ENCODE measurements around the gene CD244.

The CD244 gene

GRCh38 chr1:160800142-160800541 is 62.5 kb downstream of the CD244 start:
- no peak overlapping the region for H3K18ac ChIP-seq (ENCODE audit: low read depth in 1 of 2, low read length in 2 of 2)
- H3K4me3 ChIP-seq (ENCODE audit: insufficient read depth in 1 of 2, low read depth in 1 of 2, low read length in 2 of 2): no peak overlapping the region
- no peak overlapping the region for H3K14ac ChIP-seq (ENCODE audit: low read length in 2 of 2)
- H2BK5ac ChIP-seq (ENCODE audit: low read depth, low read length, poor library complexity, severe bottlenecking): no peak overlapping the region
- no peak overlapping the region for H3K23ac ChIP-seq (ENCODE audit: low read length in 2 of 2)
- H3K9me3 ChIP-seq (ENCODE audit: control insufficient read depth, low read length): no peaks in the 10 kb centered on the region
- DNase-seq: no peak
- H3K4me1 ChIP-seq (ENCODE audit: control insufficient read depth, insufficient read depth, low read depth, low read length): no peaks in the 10 kb centered on the region
- H2BK120ac ChIP-seq (ENCODE audit: low read depth, low read length): no peak overlapping the region
- no peaks in the 10 kb centered on the region for H3K36me3 ChIP-seq (ENCODE audit: control insufficient read depth in 1 of 2, insufficient read depth in 2 of 2, low read depth in 1 of 2, low read length in 2 of 2)
- H3K79me1 ChIP-seq (replicated peaks; ENCODE audit: low read length, poor library complexity, severe bottlenecking): no peaks in the 10 kb centered on the region
- H2BK12ac ChIP-seq (ENCODE audit: low read length in 2 of 2): no peak overlapping the region
- no peak overlapping the region for H4K91ac ChIP-seq (ENCODE audit: low read length)
- no peak overlapping the region for H3K9ac ChIP-seq (ENCODE audit: low read length)
- no peak overlapping the region for H2AK5ac ChIP-seq (ENCODE audit: low read length, severe bottlenecking)
- no peak overlapping the region for H2AFZ ChIP-seq (ENCODE audit: low read depth, low read length)
- H3K27ac ChIP-seq (ENCODE audit: low read length, poor library complexity, severe bottlenecking): no peak overlapping the region
- no peak overlapping the region for H3K4me2 ChIP-seq (ENCODE audit: low read length, poor library complexity, severe bottlenecking)
- H2BK15ac ChIP-seq (ENCODE audit: low read depth, poor library complexity, severe bottlenecking): no peak overlapping the region
- no peak overlapping the region for H3K4ac ChIP-seq (ENCODE audit: low read depth in 1 of 2, low read length in 2 of 2)
- H3K27me3 ChIP-seq (ENCODE audit: control insufficient read depth in 1 of 2, insufficient read depth in 1 of 2, low read length in 2 of 2): no peaks in the 10 kb centered on the region
- WGBS: no CpG with 5 or more reads among the region's 1 CpG
- H4K8ac ChIP-seq (ENCODE audit: low read length): no peak overlapping the region

- H3K4me2 ChIP-seq (ENCODE audit: low read length, poor library complexity, severe bottlenecking): no peak overlapping the region
- H3K14ac ChIP-seq (ENCODE audit: low read length in 2 of 2): no peak overlapping the region
- H3K4me1 ChIP-seq (ENCODE audit: control insufficient read depth, insufficient read depth, low read depth, low read length): no peaks in the 10 kb centered on the region
- no peak overlapping the region for H3K4ac ChIP-seq (ENCODE audit: low read depth in 1 of 2, low read length in 2 of 2)
- no peaks in the 10 kb centered on the region for H3K9me3 ChIP-seq (ENCODE audit: control insufficient read depth, low read length)
- H2BK5ac ChIP-seq (ENCODE audit: low read depth, low read length, poor library complexity, severe bottlenecking): no peak overlapping the region
- no peak overlapping the region for H2AFZ ChIP-seq (ENCODE audit: low read depth, low read length)
- no peak overlapping the region for H3K4me3 ChIP-seq (ENCODE audit: insufficient read depth in 1 of 2, low read depth in 1 of 2, low read length in 2 of 2)
- no peak overlapping the region for H2BK12ac ChIP-seq (ENCODE audit: low read length in 2 of 2)
- no peak overlapping the region for H3K27ac ChIP-seq (ENCODE audit: low read length, poor library complexity, severe bottlenecking)
- H2BK120ac ChIP-seq (ENCODE audit: low read depth, low read length): no peak overlapping the region
- H4K8ac ChIP-seq (ENCODE audit: low read length): no peak overlapping the region
- no peaks in the 10 kb centered on the region for H3K27me3 ChIP-seq (ENCODE audit: control insufficient read depth in 1 of 2, insufficient read depth in 1 of 2, low read length in 2 of 2)
- no peak overlapping the region for H2BK15ac ChIP-seq (ENCODE audit: low read depth, poor library complexity, severe bottlenecking)
- H2AK5ac ChIP-seq (ENCODE audit: low read length, severe bottlenecking): no peak overlapping the region
- 87% methylated on average over 5 of the region's 5 CpGs for WGBS
- H3K18ac ChIP-seq (ENCODE audit: low read depth in 1 of 2, low read length in 2 of 2): no peak overlapping the region
- H3K79me1 ChIP-seq (replicated peaks; ENCODE audit: low read length, poor library complexity, severe bottlenecking): no peaks in the 10 kb centered on the region
- no peak overlapping the region for H4K91ac ChIP-seq (ENCODE audit: low read length)
- no peak for DNase-seq
- H3K9ac ChIP-seq (ENCODE audit: low read length): no peak overlapping the region
- H3K23ac ChIP-seq (ENCODE audit: low read length in 2 of 2): no peak overlapping the region
- H3K36me3 ChIP-seq (ENCODE audit: control insufficient read depth in 1 of 2, insufficient read depth in 2 of 2, low read depth in 1 of 2, low read length in 2 of 2): no peaks in the 10 kb centered on the region
Observed at GRCh38 chr1:160799641-160800040, 63.0 kb downstream of the CD244 start.

GRCh38 chr1:160798439-160798838 is 64.2 kb downstream of the CD244 start:
- Histone ChIP-seq H3K4me3 (ENCODE audit: insufficient read depth in 1 of 2, low read depth in 1 of 2, low read length in 2 of 2) (no peak overlapping the region), H2AK5ac (ENCODE audit: low read length, severe bottlenecking) (no peak overlapping the region), H3K79me1 (replicated peaks; ENCODE audit: low read length, poor library complexity, severe bottlenecking) (no peaks in the 10 kb centered on the region), H2BK5ac (ENCODE audit: low read depth, low read length, poor library complexity, severe bottlenecking) (no peak overlapping the region), H3K14ac (ENCODE audit: low read length in 2 of 2) (no peak overlapping the region), H4K91ac (ENCODE audit: low read length) (no peak overlapping the region), H3K4me2 (ENCODE audit: low read length, poor library complexity, severe bottlenecking) (no peak overlapping the region), H3K9me3 (ENCODE audit: control insufficient read depth, low read length) (no peaks in the 10 kb centered on the region), H3K4me1 (ENCODE audit: control insufficient read depth, insufficient read depth, low read depth, low read length) (no peaks in the 10 kb centered on the region), H3K36me3 (ENCODE audit: control insufficient read depth in 1 of 2, insufficient read depth in 2 of 2, low read depth in 1 of 2, low read length in 2 of 2) (no peaks in the 10 kb centered on the region), H2BK120ac (ENCODE audit: low read depth, low read length) (no peak overlapping the region), H3K4ac (ENCODE audit: low read depth in 1 of 2, low read length in 2 of 2) (no peak overlapping the region), H3K23ac (ENCODE audit: low read length in 2 of 2) (no peak overlapping the region), H2BK12ac (ENCODE audit: low read length in 2 of 2) (no peak overlapping the region), H3K27ac (ENCODE audit: low read length, poor library complexity, severe bottlenecking) (no peak overlapping the region), H3K9ac (ENCODE audit: low read length) (no peak overlapping the region), H2BK15ac (ENCODE audit: low read depth, poor library complexity, severe bottlenecking) (no peak overlapping the region), H3K18ac (ENCODE audit: low read depth in 1 of 2, low read length in 2 of 2) (no peak overlapping the region), H2AFZ (ENCODE audit: low read depth, low read length) (no peak overlapping the region), H4K8ac (ENCODE audit: low read length) (no peak overlapping the region), H3K27me3 (ENCODE audit: control insufficient read depth in 1 of 2, insufficient read depth in 1 of 2, low read length in 2 of 2) (no peaks in the 10 kb centered on the region)
- 50% methylated on average over 2 of the region's 2 CpGs for whole genome bisulfite sequencing
- DNase-seq: no peak

GRCh38 chr1:160797861-160798273 is 64.8 kb downstream of the CD244 start:
- Histone ChIP-seq H2AFZ (ENCODE audit: low read depth, low read length) (no peak overlapping the region), H3K14ac (ENCODE audit: low read length in 2 of 2) (no peak overlapping the region), H2BK15ac (ENCODE audit: low read depth, poor library complexity, severe bottlenecking) (no peak overlapping the region), H3K4ac (ENCODE audit: low read depth in 1 of 2, low read length in 2 of 2) (no peak overlapping the region), H4K91ac (ENCODE audit: low read length) (no peak overlapping the region), H2AK5ac (ENCODE audit: low read length, severe bottlenecking) (no peak overlapping the region), H3K27me3 (ENCODE audit: control insufficient read depth in 1 of 2, insufficient read depth in 1 of 2, low read length in 2 of 2) (no peaks in the 10 kb centered on the region), H3K4me3 (ENCODE audit: insufficient read depth in 1 of 2, low read depth in 1 of 2, low read length in 2 of 2) (no peak overlapping the region), H3K27ac (ENCODE audit: low read length, poor library complexity, severe bottlenecking) (no peak overlapping the region), H3K18ac (ENCODE audit: low read depth in 1 of 2, low read length in 2 of 2) (no peak overlapping the region), H2BK5ac (ENCODE audit: low read depth, low read length, poor library complexity, severe bottlenecking) (no peak overlapping the region), H4K8ac (ENCODE audit: low read length) (no peak overlapping the region), H3K9me3 (ENCODE audit: control insufficient read depth, low read length) (no peaks in the 10 kb centered on the region), H3K79me1 (replicated peaks; ENCODE audit: low read length, poor library complexity, severe bottlenecking) (no peaks in the 10 kb centered on the region), H3K36me3 (ENCODE audit: control insufficient read depth in 1 of 2, insufficient read depth in 2 of 2, low read depth in 1 of 2, low read length in 2 of 2) (no peaks in the 10 kb centered on the region), H3K4me2 (ENCODE audit: low read length, poor library complexity, severe bottlenecking) (no peak overlapping the region), H2BK120ac (ENCODE audit: low read depth, low read length) (no peak overlapping the region), H3K4me1 (ENCODE audit: control insufficient read depth, insufficient read depth, low read depth, low read length) (no peaks in the 10 kb centered on the region), H3K23ac (ENCODE audit: low read length in 2 of 2) (no peak overlapping the region), H3K9ac (ENCODE audit: low read length) (no peak overlapping the region), H2BK12ac (ENCODE audit: low read length in 2 of 2) (no peak overlapping the region)
- no peak for DNase-seq
- WGBS: 48% methylated on average over 3 of the region's 4 CpGs

All from mesenchymal stem cell (in vitro differentiated cells and primary cell).